Smooth muscle cell (in vitro differentiated cells): Measurements from ENCODE around the gene SYNGR2. TPM values are rescaled to one million over a fixed set of nuclear protein-coding genes. Genes with fewer than 3 reads are reported as not detected.
A peak's percentile ranks its signal among the peaks of the same experiment; 100 is the strongest.

Source experiments
- DNase-seq: peaks from one replicate; lab custom pipeline; 2025; ENCODE audit not compliant: unreplicated experiment; lab: John Stamatoyannopoulos, UW
- H2AFZ ChIP-seq: fragments of 200-600 bp; sonication (generic); 2 replicates; pipeline ENCODE4 v1.6.0; 2016; ENCODE audit warnings: antibody characterized with exemption, low read depth, mild to moderate bottlenecking
- H3F3A ChIP-seq: fragments of 200-600 bp; sonication (generic); 2 replicates; pipeline ENCODE4 v1.6.0; 2017; ENCODE audit warnings: antibody characterized with exemption, low read depth
- H3K27ac ChIP-seq: fragments of 200-600 bp; sonication (generic); 2 replicates; pipeline ENCODE4 v1.5.1; 2016; ENCODE audit warnings: low read depth, mild to moderate bottlenecking
- H3K27me3 ChIP-seq: fragments of 200-600 bp; sonication (generic); 2 replicates; pipeline ENCODE4 v1.6.1; 2016; ENCODE audit warnings: low read depth, mild to moderate bottlenecking
- H3K36me3 ChIP-seq: fragments of 200-600 bp; sonication (generic); 2 replicates; pipeline ENCODE4 v1.5.1; 2016; ENCODE audit warnings: low read depth
- H3K4me1 ChIP-seq: fragments of 200-600 bp; sonication (generic); 2 replicates; pipeline ENCODE4 v1.5.1; 2016; ENCODE audit warnings: low read depth
- H3K4me2 ChIP-seq: fragments of 200-600 bp; sonication (generic); 2 replicates; pipeline ENCODE4 v1.6.0; 2016; ENCODE audit warnings: mild to moderate bottlenecking
- H3K4me3 ChIP-seq: fragments of 200-600 bp; sonication (generic); 2 replicates; pipeline ENCODE4 v1.5.1; 2016; ENCODE audit warnings: mild to moderate bottlenecking
- H3K79me2 ChIP-seq: fragments of 200-600 bp; sonication (generic); 2 replicates; pipeline ENCODE4 v1.6.0; 2016; ENCODE audit warnings: low read depth, mild to moderate bottlenecking
- H3K9ac ChIP-seq: fragments of 200-600 bp; sonication (generic); 2 replicates; pipeline ENCODE4 v1.6.0; 2016; ENCODE audit warnings: low read depth
- H3K9me3 ChIP-seq: fragments of 200-600 bp; sonication (generic); replicated peaks from 2 replicates; pipeline ENCODE4 v1.5.1; 2016; ENCODE audit warnings: low read depth
- H4K20me1 ChIP-seq: fragments of 200-600 bp; sonication (generic); 2 replicates; pipeline ENCODE4 v1.6.0; 2016; ENCODE audit warnings: low read depth
- WGBS: methylation state at CpG from one replicate; pipeline ENCODE4 v1.1.7; 2016; ENCODE audit warnings: low lambda C conversion rate; 5-methylcytosine and 5-hydroxymethylcytosine counted together
- polyA plus RNA-seq: library from polyadenylated mRNA; unstranded; fragments of >200 nt; fragmentation: Nextera tagmentation; extraction: Ambion mirVana; gene quantifications from 2 replicates; pipeline ENCODE4 v1.2.1, GENCODE V29; 2016
- total RNA-seq: library from RNA; depleted of rRNA; stranded (reverse); fragments of >200 nt; gene quantifications from 2 replicates; pipeline ENCODE4 v1.2.3, GENCODE V29; 2014
- TF ChIP-seq, protein P1 (sequence below): fragments of 200-600 bp; sonication (generic); IDR thresholded peaks from 2 replicates; pipeline ENCODE4 v1.5.1; 2017; ENCODE audit warnings: borderline replicate concordance, mild to moderate bottlenecking, antibody characterized with exemption; ENCODE audit not compliant: insufficient read depth, poor library complexity, severe bottlenecking

The SYNGR2 gene
- total and polyA plus RNA-seq, 2 experiments from 2014 or later = 46.1 to 64.7 TPM

DNA sequence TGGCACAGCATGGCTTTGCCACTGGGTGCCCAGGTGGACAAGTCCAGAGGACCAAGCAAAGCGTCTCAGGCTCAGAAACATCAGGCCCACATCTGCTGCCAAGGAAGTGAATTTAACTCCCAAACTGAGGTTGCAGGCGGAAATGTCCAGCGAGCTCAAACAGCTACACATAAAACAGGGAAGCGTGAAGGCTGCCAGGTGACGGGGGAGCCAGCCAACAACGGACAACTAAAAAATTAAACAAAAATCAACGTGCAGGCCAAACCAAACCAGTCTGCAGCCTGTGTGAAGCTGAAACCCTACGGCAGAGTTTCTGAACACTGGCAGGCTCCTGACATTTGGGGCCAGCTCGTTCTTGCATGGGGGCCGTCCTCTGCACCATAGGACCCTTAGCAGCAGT, 16.0 kb downstream of the SYNGR2 start:
- Histone ChIP-seq H3K36me3 (no peaks in the 10 kb centered on the region), H3K4me1 (peaks cover 16% of the 10 kb centered on the region), H3K4me2 (no peak overlapping the region), H3K9me3 (no peaks in the 10 kb centered on the region), H3K27me3 (no peaks in the 10 kb centered on the region), H3K4me3 (no peak overlapping the region), H3K79me2 (peaks cover 9% of the 10 kb centered on the region), H2AFZ (no peak overlapping the region), H3K9ac (no peak overlapping the region), H3F3A (peaks cover 13% of the 10 kb centered on the region), H3K27ac (no peak overlapping the region), H4K20me1 (no peaks in the 10 kb centered on the region)
- TF ChIP-seq, protein P1, sequence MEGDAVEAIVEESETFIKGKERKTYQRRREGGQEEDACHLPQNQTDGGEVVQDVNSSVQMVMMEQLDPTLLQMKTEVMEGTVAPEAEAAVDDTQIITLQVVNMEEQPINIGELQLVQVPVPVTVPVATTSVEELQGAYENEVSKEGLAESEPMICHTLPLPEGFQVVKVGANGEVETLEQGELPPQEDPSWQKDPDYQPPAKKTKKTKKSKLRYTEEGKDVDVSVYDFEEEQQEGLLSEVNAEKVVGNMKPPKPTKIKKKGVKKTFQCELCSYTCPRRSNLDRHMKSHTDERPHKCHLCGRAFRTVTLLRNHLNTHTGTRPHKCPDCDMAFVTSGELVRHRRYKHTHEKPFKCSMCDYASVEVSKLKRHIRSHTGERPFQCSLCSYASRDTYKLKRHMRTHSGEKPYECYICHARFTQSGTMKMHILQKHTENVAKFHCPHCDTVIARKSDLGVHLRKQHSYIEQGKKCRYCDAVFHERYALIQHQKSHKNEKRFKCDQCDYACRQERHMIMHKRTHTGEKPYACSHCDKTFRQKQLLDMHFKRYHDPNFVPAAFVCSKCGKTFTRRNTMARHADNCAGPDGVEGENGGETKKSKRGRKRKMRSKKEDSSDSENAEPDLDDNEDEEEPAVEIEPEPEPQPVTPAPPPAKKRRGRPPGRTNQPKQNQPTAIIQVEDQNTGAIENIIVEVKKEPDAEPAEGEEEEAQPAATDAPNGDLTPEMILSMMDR = no peak
- no peak for DNase-seq
- WGBS = 96% methylated on average over 10 of the region's 10 CpGs

DNA sequence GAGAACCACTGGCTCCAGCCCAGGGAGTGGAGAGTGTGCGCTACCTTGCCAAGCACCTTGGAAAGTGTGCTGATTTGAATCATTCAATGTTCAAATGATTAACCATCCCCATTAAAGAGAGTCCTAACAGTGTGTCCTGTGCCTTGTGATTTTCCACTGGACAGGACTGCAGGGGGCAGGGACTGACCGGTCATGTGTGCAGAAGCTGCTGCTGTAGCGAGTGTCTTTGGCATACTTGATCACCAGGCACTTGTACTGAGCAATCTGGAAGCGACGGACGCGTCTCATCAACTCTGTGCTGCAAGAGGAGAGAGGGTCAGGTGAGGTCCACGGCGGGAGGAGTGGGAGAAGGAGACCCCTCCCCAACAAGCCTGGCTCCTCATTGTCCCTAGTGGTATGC, 16.5 kb downstream of the SYNGR2 start:
- no peak overlapping the region for H3K4me3 ChIP-seq
- TF ChIP-seq, protein P1 = no peak
- no peak overlapping the region for H3K4me2 ChIP-seq
- no peak for DNase-seq
- H4K20me1 ChIP-seq = no peaks in the 10 kb centered on the region
- peaks cover 11% of the 10 kb centered on the region for H3F3A ChIP-seq
- H3K4me1 ChIP-seq = peaks cover 16% of the 10 kb centered on the region
- peaks cover 9% of the 10 kb centered on the region for H3K79me2 ChIP-seq
- no peaks in the 10 kb centered on the region for H3K27me3 ChIP-seq
- 94% methylated on average over 9 of the region's 9 CpGs for WGBS
- no peak overlapping the region for H3K27ac ChIP-seq
- H3K9ac ChIP-seq = no peak overlapping the region
- H2AFZ ChIP-seq = no peak overlapping the region
- H3K36me3 ChIP-seq = no peaks in the 10 kb centered on the region
- no peaks in the 10 kb centered on the region for H3K9me3 ChIP-seq

DNA sequence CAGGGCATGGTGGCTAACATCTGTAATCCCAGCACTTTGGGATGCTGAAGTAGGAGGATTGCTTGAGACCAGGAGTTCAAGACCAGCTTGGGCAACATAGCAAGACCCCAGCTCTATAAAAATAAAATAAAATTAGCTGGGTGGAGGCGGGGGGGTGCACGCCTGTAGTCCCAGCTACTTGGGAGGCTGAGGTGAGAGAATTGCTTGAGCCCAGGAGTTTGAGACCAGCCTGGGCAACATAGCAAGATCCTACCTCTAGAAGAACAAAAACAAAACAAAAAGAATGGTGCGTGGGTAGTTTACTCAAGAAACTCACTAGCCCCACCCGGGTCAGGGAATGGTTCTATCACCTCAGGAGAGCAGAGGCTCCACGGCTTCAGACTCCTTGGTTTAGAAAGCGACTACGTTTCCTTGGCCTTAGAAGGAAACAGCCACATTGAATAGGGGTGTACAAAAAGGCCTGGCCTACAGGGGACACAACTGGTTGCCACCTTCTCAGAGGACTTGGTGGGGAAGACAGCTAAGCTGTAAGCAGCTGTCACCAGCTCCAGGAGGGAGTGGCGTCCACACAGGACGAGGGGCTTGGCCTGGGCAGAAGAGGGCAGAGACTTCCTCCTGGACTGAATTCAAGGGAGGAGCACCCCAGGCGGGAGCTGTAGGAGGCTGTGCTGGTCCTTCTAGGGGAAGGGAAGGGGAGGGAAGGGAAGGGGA, 17.8 kb downstream of the SYNGR2 start:
- Histone ChIP-seq H2AFZ (no peak overlapping the region), H3K4me3 (peak overlapping the region; percentile 83), H3K9ac (no peak overlapping the region), H3K27me3 (no peaks in the 10 kb centered on the region), H3K79me2 (peaks cover 9% of the 10 kb centered on the region), H3K4me2 (peak overlapping the region; percentile 96), H4K20me1 (no peaks in the 10 kb centered on the region), H3K27ac (no peak overlapping the region), H3K36me3 (no peaks in the 10 kb centered on the region), H3K4me1 (peaks cover 16% of the 10 kb centered on the region), H3K9me3 (no peaks in the 10 kb centered on the region), H3F3A (no peaks in the 10 kb centered on the region)
- TF ChIP-seq, protein P1 = no peak
- WGBS = 57% methylated on average over 10 of the region's 10 CpGs
- DNase-seq = no peak
